Activated CD8-positive, alpha-beta memory T cell treated with anti-CD3 and anti-CD28 coated beads, Interleukin-2, amount 50 U/mL, for 1 hour (primary cell): ENCODE results near the gene CNTFR.

ENCODE experiments used
- DNase-seq: peaks from one replicate; pipeline ENCODE4 v3.0.0-alpha.2; 2020; ENCODE audit errors: extremely low read depth

The CNTFR gene

DNA sequence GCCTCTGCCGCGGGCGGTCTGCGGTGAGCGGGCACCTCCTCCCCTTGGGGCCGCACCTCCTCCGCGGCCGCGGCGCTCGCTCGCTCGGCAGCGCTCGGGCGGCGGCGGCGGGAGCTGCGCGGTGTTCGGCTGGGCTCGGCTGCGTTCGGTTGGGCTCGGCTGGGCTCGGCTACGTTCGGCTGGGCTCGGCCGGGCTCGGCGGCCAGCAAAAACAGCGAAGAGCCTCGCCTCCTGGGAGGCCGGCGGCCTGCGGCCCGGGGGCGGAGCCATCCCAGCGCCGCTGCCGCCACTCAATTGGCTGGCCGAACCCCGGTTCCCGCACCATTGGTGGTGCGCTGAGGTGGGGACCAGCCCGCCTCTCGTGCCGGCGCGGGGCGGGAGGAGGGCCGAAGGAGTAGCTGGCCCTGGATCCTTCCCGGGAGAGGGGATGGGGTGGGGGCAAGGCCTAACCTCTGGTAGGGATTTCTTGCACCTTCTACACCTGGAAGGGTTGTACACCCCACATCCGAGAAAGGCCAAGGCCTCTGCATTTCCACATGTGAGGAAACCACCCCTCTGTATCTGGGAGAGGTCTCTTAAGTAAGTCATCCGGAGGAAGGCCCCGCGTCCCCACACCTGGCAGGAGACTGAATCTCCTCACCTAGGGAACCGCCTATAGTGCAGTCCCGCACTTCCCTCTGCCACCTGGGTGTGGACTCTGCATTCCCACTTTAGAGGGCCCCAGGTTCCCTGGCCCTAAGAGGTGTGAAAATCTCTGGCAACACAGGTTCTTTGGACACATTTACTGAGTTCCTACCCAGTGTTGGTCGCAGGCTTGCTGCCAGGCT lies 66.3 kb downstream of the CNTFR start, which contains the start of gene ENHO:
ENHO (minus strand) TSS at position 20 of the 827 bp plus-strand sequence. CDS start 1,295 bp downstream, outside the sequence.
- peak; percentile 45 for DNase-seq

DNA sequence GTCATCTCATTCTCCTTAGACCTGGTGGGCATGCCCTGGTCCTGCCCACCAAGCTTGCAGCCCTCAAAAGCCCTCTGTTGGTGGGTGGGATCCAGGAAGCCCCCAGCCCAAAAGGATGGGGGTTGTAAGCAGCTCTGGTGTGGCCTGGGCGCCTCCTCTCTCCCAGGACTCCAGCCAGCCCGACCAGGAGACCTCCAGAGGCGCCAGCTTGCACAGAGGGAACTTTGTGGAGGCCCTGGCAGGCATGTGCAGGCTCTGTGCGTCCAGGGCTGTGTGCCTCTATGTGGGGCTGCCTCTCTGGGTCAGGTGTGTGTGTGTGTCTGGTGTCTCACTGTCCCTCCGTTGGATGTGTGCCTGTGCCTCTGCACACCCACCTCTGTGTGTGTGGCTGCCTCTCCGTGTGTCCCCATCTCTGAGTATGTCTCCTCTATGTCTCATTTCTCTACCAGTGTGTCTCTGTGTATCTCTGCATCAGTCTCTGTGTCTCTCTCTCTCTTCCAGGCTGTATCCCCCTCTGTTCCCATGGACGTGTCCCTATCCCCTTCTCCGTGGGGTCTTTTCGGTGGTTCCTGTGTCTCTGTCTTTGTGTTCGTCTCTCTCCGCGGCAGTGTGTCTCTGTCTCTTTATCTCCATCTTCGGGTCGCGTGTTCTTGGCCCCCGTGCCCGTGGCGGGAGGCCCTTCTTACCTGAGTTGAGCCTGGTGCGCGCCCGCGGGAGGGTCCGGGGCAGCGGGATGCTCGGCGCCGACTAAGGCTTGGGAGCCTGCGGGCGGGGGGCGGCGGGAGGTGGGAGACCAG lies 67.2 kb downstream of the CNTFR start:
- DNase-seq, result no peak

DNA sequence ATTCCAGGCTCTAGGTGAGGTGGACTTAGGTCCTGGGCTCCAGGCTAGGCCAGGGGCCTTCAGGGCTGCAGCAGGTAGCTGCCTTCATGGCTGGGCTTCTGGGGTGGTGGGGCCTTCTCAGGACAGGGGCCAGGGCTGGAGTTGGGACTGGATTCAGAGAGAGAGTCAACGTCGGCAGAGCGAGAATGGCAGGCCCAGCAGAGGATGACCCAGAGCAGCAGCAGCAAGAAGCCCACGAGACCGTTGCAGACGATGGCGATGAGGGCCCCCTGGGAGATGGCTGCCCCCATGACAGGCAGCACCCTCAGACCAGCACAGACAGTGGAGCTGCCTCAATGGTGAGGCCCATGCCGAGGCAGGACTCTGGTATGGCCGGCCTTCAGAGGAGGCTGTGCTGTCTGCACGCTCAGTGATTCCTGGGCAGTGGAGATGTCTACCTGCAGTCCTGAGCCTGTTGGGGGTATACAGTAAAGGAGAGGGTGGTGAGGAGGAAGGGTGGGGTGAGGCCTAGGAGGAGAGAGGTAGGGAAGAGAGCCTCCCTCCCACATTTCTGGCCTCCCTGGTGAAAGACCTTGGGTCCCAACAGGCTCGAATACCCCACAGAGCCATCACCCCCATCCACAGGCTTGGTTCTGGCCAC lies 68.0 kb downstream of the CNTFR start:
- no peak for DNase-seq

DNA sequence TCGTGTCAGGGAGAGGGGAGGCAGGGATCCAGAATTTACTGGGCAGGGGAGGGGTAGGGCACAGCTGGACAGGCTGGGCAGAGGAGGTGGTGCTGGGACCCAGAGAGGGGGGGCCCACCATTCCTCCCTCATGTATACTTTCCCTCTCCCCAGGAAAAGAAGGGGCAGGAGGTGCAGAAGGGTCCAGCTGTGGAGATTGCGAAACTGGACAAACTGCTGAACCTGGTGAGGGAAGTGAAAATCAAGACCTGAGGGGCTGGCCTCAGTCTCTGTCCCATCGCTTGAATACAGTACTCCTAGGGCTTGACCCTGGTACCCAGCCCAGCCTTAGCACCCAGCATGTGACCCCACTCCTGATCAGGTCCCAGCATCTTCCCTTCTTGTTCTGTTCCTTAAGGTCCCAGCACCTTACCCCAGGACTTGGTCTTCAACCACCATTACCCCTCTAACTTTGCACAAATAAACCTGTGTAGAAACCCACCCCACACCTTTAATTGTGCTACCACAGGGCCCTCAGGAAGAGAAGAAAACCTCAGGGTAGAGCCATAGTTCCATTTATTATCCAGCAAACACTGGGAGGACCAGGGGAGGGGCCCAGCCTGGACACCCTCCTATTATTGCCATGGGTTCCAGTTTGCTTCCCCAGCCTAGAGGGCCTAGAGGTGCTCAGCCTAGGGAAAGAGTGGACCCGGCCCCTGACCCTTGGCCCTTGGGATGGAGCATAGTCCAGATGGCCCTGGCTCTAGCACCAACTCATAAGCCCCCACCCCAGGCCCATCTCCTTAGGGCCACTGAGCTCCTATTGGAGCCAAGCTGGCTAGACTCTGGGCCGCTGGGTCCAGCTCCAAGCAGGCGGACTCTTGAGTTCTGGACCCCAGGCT lies 68.8 kb downstream of the CNTFR start:
- no peak for DNase-seq

DNA sequence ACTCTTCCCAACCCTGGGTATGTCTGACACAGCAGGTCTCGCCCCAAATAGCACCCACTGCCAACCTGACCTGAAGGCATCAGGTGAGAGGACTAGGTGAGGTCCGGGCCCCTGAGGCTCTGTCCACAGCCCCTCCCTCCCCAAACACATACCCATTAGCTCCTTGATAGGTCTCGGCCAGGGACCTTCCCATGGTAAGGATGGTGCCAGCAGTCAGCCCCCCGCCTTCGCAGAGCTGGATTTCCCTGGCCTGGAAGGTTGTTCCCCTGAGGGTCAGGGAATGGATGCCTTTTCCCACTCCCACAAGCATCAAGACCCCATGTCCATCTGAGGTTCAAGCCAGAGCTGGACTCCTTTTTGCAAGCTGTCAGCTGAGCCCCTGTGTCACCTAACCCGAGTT lies 69.4 kb downstream of the CNTFR start:
- DNase-seq, result no peak

DNA sequence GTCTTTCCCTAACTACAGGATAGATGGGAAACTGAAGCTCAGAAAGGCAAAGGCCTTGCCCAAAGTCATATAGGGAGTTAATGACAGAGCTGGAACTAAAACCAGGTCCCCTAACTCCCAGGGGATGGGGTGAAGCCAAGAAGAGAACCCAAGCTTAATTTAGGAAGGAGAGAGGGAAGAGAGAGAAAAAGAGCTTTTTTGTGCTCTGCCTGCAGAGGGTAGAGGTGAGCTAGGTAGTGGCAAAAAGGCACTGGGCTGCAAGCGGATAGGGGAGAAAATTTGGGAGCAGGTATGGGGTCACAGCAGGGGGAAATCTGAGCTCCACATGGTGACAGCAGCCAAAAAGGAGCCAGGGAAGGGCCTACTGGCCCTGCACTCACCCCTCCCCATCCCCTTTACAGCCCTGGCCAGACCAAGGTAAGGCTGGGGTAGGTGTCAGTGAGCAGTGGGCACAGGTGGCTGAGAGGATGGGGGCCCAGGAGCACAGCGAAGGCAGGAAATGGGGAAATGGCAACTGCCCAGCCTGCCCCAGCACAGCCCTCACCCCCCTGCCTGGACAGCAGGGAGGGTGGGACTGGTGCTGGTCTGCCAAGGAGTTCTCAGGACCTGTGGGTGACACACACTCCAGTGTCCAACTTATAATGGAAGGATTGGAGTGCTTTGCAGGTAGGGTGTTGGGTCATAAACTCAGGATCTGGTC lies 70.1 kb downstream of the CNTFR start:
- DNase-seq, result no peak

DNA sequence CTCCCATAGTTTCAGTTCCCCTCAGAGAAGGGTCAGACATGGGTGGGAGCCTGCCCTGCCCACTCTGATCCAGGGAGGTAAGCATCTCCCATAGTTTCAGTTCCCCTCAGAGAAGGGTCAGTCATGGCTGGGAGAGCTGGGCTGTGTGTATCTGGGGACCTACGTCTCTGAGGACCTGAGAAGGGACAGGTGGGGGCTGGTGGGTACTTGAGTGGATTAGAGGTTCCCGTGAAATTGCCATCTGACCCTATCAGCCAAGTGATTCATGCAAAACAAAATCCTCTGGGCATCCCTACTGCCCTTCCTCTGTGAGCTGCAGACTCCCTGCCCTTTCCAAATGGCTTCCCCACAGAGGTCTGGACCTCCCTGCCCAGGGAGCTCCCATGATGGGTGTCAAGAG lies 70.6 kb downstream of the CNTFR start:
- no peak for DNase-seq

DNA sequence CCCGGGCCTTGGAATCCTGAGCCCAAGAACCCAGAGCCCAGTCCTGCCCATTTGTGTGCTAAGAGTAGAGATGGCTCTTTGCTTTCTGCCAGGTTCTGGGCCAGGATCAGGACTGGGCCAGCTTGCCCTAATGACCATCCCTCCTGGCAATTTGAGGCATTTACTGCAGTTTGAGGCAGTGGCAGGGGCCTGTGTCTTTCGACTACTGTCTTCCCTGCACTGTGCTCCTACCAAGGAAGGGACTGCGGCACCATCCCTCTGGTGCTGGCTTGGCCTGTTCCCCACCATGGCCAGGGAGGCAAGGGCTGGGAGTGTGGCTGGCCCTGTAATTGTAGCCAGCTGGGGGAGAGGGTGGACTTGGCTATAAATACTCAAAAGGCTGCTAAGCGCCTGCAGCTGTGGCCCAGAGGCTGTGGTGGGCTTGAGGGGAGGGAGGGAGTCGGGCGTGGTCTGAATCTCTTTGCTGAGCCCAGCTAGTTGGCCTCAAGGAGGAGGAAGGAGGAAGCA lies 71.4 kb downstream of the CNTFR start:
- no peak for DNase-seq

DNA sequence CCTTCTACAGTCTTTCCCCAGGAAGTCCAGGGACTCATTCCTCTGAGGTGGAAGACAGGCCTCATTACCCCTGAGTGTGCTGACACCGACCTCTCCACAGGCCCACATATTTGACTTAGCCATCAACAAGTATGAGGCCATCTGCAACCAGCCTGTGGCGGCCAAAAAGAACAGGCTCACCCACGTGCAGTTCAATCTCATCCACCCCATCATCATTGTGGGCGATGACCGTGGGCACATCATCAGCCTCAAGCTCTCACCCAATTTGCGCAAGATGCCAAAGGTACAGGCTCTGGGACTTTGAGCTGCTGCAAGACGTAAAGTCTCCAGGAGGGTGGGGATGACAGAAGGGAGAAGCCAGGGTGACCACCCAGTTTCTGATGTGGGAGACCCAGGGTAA lies 72.3 kb downstream of the CNTFR start:
- no peak for DNase-seq

DNA sequence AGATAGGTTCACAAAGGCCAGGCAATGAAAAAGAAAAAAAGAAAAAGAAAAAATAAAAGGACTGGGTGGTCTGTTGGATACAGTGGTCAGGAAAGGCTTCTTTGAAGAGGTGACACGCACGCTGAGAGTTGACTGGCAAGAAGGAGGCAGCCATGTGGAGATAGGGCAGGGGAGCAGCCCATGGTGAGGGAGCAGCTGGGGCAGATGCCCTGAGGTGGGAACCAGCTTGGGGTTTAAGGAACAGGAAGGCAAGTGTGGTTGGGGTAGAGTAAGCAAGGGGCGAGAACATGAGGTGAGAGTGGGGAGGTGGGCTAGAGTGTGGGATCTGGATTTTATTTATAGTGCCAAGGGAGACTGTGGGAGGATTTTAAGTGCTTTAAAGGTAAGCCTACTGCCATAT lies 73.6 kb downstream of the CNTFR start:
- no peak for DNase-seq

DNA sequence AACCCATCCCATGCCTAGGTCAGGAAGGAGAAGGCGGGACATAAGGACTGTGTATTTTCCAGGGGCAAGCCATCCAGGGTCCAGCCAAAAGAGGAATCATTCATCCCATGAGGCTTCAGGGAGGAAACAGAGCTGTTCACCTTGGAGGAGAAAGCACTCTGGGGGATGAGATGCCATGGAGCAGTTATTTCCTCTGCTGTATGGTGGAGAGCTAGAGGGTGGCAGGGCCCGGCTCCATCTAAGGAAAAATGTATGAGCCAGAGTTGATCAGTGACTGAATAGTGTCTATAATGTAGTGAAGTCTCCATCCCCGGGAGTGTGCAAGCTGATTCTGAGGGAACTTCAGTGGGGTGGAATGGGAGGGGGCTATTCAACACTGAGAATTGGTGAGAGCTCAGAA lies 74.7 kb downstream of the CNTFR start:
- DNase-seq, result no peak

DNA sequence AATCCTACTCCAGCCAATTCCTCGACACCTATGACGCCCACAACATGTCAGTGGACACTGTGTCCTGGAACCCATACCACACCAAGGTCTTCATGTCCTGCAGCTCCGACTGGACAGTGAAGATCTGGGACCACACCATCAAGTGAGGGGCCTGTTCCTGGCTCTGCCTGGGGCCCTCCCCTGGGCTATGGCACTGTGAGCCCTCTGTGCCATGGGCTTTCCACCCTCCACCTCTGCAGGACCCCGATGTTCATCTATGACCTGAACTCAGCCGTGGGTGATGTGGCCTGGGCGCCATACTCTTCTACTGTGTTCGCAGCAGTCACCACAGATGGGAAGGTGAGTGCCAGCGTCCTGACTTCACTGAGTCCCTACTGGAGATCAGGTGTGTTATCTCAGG lies 75.1 kb downstream of the CNTFR start:
- no peak for DNase-seq

DNA sequence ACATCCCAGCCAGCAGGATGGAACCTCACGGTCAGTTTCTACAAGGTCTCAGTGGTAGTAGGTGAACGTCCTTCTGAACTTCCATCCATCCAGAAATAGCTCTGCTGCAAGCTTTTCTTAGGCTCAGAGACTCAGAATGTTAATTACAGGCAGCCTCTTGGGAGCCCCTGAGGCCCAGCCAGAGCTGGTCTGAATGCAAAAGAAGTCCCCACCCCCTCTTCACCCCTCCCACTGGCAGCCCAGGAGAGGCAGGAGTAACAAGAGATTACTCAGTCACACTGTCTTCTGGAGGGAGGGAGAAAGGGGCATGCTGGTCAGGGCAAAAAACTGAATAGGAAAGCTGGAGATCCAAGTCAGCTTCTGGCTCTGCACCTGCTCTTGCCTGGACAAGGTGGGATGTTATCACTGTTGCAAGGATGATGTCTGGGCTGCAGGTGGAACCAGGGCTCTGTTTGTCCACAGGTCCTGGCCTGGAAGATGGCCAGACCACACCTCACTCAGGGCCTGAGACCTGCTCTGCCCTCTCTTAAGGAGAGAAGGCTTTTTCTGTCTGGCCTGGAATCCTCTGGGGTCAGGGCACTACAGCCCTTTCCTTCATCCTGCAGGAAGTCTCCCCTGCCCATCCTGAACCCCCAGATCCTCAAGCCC lies 75.8 kb downstream of the CNTFR start:
- DNase-seq, result no peak

DNA sequence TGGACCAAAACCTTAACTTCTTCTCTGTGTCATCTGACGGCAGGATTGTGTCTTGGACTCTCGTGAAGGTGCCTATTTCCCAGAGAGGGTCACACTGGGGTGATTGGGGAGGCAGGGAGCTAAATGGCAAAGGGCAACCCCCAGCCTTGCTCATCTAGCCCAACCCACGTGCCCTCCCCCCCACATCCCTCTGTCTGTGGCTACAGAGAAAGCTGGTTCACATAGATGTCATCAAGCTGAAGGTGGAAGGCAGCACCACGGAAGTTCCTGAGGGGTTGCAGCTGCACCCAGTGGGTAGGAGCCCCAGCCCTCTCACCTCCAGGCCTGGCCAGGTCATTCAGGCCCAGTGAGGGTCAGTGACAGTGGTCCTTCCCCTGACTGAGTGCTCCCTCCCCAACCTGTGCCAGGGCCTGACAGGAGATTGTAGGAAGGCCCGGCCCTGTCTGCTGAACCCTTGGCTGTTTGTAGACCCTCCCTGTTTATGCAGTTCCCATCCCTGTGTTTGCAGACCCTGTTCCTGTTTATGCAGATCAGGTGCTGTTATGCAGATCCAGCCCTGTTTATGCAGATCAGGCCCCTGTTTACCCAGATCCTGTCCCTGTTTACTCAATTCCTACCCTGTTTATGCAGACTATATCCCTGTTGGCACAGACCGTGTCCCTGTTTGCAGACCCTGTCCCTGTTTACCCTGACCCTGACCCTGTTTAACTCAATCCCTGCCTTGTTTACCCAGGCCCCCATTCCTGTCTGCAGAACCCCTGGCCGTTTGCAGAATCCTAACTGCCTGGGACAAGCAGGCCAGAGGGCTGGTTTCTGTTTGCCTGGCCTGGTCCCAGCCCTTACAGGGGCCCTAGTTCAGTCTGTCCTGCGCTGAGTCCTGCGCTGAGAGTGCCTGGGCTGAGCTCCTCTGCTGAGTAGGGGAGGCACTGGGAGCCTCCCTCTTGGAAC lies 77.1 kb downstream of the CNTFR start:
- DNase-seq, result no peak

DNA sequence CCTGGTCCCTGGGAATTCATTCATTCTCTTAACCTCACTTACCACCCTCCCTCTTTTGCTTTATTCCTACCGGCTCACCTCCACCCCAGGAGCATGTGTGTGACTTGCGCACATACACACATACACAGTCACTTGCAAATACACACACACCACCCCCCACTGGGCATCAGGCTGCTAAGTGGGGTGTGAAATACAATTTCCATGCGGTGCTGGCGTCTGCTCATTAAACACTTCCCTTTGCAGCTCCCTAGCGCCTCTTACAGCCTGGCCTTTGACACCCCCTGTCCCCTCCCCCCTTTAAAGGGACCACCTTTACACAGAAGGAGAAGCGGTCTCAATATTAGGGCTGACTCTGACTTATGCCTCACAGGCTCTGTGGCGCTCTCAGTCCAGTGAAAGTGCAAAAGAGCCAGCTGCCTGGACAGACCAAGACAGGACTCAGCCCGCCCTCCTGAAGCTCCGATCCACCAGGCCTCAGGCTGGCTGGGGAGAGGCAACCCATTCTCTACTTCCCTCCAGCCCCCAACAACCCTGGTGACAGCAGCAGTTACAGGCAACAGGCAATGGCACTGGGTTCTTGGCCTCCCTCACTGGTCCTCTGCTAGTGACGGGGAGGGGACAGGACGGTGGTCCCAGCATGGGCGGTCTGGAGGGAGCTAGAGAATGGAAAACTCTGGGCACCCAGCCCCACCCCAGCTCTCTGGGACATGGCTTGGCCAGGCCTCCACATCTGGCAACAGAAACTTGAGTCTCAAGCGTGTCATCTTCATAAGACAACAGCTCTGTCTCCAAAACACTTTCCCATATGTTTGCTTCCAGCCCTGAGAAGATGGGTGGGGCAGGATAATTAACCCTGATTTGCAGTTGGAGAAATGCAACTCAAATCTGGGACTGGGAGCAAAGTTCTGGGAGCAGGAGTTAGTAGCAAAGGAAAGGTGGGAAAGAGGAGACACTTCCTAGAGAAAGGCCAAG lies 78.7 kb downstream of the CNTFR start:
- DNase-seq, result no peak

DNA sequence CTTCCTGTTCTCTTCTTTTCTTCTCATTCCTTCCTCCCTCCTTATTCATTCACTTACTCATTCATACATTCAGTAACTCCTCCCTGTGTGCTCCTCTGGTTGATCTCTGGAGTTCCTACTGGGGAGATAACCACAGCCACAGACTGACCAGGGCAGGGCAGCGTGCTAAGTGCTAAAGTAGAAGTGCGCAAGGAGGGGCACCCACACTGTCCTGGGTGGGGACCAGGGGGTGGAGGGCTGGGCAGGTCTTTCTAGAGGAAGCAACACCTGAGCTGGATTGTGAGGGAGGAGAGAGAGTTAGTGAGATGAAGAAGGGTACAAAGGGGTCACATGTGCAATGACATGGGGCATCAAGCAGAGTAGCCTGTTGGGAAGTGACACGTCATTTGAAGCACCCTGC lies 80.6 kb downstream of the CNTFR start:
- DNase-seq, result no peak

DNA sequence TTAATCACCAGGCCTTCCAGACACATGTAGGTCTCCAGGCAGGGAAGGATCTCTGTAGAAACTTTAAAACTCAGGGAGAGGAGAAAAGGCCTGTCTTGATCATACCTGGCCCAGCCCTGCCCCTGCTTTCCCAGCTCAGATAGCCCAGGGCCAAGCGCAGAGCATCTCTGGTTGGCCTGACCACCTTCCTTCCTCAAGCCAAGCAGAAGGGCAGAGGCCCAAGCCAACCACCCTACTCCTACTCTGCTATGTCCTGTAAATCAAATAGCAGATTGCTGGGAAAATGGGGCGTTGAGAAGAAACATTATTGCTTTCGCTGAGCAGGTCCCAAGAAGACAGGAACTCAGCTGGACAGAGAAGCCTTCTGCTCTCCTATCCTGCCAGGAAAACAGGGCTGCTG lies 81.1 kb downstream of the CNTFR start:
- no peak for DNase-seq

DNA sequence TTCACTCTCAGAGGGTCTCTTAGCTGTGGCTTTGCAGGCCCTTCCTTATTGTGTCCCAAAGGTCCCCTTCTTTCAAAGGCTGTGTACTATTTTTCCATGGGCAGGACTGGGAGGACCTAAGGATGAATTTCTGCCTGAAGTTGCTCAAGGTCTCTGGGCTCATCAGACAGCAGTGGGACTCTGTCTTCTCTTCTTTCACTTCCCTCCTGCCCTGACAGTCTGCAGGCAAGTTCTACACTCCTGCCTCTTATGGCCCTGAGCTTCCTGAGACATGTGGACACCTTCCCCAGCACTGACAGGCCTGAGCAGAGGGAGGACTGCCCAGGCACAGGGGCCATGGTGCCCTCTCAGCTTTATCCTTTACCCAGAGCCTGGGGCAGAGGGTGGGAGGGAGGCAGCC lies 81.6 kb downstream of the CNTFR start:
- no peak for DNase-seq
